Stimulated activated CD8-positive, alpha-beta memory T cell treated with anti-CD3 and anti-CD28 coated beads, Interleukin-2, amount 100 ng/mL, for 48 hours (primary cell): Measurements from ENCODE around the gene COL7A1.

ENCODE experiments used
- DNase-seq, 2 donors: peaks; one replicate each; pipeline ENCODE4 v3.0.0-alpha.2; 2020; ENCODE audit warnings: low read depth in 2 of 2

The COL7A1 gene

DNA sequence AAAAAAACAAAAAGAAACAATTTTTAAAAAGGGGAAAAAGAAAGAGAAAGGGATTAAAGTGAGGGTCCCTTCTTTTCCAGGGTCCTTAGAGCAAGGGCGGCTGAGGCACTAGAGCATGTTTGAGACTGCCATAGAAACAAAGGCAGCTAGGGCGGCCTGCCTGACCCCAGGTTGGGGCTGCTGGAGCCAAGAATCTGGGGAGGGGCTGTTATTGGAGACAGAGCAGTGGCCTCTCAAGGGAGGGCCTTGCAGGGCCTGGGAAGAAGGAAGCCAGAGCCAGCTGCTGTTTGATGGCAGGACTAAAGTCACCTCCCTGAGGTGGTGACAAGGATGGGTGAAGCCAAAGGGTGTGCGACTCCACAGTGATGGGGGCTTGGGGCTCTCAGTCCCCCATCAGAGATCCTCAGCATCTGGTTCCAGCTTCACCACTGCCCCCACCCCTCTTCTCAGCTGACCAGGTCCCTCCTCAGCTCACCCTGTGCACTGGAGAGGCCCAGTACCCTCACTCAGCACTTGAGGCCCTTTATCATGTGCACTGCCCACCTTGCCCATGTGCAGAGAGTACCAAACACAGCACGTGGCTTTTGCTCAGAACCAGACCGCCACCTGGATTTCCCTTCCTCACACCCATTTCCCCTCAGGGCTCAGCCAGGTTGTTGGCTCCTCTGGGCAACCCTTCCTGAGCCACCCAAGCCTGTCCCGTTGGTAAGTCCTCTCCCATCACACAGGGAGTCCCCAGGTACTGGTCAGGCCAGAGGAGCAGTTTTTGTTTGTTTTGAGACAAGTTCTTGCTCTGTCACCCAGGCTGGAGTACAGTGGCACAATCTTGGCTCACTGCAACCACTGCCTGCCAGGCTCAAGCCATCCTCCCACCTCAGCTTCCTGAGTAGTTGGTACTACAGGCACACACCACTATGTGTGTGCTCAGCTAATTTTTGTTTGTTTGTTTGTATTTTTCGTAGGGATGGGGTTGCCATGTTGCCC is 24.7 kb upstream of the COL7A1 start:
- DNase-seq: no peak

- no peak for DNase-seq
Observed at GRCh38 chr3:48617559-48617958, 22.4 kb upstream of the COL7A1 start.

GRCh38 chr3:48614044-48614443 is 18.9 kb upstream of the COL7A1 start:
- DNase-seq: no peak

- no peak for DNase-seq
Observed at GRCh38 chr3:48612309-48612708, 17.2 kb upstream of the COL7A1 start.

GRCh38 chr3:48609088-48610005 is 14.2 kb upstream of the COL7A1 start, which contains the start of gene UQCRC1:
Gene UQCRC1 (minus strand): TSS chr3:48609646. CDS start chr3:48609620, 26 bp downstream.
- DNase-seq: peak; percentile 87 to 91

- no peak for DNase-seq
Observed at GRCh38 chr3:48607519-48607918, 12.4 kb upstream of the COL7A1 start.

GRCh38 chr3:48601622-48601994 is 6.5 kb upstream of the COL7A1 start:
- DNase-seq: no peak

DNA sequence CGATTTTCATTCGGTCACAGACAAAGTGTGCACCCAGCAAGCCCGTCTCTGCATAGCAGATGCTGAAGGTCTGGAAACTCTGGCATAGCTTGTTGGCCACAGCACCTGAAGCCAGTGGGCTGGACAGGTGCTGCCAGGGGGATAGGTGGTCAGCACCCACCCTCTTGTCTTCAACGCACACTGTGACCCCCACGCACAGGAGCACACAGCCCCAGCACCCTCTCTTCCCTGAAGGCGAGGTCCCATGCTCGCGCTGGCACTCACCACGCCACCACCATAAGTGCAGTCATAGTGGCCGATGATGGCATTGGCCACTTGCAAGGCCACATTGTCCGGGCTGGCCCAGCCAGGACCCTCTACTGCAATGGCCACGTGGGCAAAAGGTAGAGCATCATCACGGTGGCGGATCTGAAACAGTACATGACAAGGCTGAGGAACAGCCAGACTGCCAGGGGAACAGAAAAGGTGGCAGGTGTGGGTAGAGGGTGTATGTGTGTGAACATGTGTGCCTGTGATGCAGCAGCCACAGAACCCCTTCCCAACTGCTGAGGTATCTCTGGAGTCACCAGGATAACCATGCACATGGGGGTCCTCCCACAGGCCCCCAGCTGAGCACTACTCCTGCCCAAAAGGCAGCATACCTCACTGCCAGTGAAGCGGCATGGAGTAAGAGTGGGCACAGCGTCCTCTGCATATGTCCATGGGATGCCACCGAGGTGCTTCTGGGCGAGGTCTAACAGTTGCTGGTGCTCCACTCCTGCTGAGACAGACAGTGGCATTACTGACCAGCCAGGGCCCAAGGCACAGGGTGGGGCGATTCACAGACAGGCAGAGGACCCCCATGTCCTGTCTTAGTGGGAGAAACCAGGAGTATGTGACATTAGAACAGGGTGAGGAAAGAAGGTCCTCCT is 5.8 kb upstream of the COL7A1 start:
- DNase-seq: no peak

DNA sequence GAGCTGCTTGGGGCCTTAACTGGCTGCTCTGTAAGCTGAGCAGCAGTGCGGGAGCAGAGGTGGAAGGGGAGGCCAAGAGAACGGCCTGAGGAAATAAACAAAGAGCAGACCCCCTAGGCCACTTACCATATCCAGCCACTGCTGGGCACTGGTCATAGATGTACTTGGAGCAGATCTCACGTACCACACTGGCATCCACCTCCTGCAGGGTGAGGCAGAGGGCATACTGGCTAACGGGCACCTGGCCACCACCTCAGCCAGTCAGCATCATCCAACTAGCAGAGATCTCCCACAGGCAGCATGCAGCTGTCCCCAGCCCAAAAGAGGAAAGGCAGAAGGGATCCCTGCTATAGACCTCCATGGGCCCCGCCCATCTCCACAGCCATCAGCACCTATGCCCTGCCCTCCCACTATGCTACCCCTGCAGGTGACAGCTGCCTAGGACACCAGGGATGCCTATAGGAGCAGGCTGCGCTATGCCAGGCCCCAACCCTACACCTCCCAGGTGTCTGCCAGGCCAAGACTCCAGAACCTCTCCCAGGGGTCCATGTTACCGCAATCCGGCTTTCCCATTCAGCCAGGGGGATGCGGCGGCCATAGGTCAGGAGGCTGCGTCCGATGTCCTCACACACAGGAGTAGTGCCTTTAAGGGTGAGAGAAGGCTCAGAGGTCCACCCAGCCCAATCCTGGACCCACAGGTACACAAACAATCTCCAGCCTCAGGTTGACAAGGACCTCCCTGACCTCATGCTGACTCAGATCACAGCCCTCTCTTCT is 4.6 kb upstream of the COL7A1 start:
- no peak for DNase-seq

- DNase-seq: no peak
Observed at GRCh38 chr3:48599077-48599501, 4.0 kb upstream of the COL7A1 start.

- no peak for DNase-seq
Observed at GRCh38 chr3:48598323-48599076, 3.4 kb upstream of the COL7A1 start.

GRCh38 chr3:48597408-48597800 is 2.3 kb upstream of the COL7A1 start:
- DNase-seq: no peak

- no peak for DNase-seq
Observed at GRCh38 chr3:48596676-48597407, 1.7 kb upstream of the COL7A1 start.

- no peak for DNase-seq
Observed at GRCh38 chr3:48596157-48596556, 1.0 kb upstream of the COL7A1 start.

DNA sequence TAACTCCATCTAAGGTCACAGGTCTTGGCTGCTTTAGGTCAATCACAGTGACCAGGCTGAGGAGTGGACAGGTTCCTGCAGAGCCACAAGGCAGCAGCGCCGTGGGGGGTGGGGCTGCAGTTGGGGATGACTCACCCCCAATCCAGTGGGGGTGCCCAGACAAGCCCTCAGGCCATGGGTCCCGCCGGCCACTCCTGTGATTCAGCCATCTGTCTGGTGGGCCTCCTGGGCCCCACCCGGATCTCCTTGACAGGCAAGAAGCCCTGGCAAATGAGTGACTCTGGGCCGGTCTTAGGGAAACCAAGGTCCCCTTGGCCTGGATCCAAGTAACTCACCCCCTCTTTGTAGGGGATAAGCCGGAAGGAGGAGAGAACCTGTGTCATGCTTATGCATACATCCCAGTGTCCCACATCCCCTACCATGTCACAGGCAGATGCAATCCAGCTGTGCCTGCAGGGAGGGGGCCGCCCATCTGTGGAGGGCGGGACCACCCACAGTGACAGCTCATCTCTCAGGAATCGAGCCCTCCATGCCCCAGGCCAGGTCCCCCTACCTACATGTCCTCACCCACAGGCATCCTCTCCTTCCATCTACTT is 495 bp upstream of the COL7A1 start:
- DNase-seq: peak in 1 of 2 donors; percentile 9

DNA sequence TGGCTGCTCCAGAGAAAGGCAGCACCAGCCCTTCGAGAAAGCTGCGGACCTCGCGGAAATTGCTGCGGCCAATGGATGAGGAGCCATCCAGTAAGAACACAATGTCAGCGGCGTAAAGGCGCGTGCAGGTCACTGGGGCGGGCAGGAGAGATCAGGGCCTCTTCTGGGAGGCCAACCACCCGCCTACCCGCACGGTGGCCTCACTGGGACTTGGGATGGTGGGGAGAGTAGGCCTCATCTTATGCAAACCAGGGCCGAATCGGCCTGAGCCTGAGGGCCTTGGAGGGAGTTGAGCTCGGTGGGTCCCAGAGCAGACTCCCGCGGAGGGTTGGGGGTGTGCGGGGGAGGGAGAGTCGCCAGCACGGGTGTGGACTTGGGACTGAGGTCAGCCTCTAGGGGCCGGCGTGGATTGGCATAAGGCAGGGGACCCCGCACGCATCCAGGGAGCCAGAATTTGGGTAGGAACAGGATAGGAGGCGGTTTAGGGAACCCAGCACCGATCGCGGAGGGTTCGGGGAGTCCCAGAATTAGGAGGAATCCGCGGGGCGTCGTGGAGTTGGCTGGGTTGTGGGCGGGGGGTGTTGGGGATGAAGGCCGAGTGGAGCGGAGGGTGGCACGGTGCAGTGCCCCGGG is 596 bp downstream of the COL7A1 start:
- no peak for DNase-seq

DNA sequence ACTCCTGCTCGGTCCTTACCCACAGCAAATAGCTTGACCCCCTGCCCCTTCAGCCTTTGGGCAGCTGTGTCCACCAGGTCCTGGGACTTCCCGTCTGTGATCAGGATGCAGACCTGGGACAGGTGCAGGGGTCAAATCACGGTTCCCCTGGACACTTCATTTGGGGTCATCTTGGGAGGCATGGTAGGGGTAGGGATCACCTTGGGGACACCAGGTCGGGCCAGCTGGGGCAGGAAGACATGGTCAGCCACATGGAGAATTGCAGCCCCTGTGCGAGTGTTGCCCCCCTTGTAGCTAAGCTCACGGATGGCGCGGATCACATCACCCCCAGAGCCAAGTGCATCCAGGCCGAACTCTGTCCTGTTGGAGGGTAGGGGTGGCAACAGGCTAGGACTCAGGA is 1.8 kb downstream of the COL7A1 start:
- DNase-seq: no peak

GRCh38 chr3:48592519-48593087 is 2.5 kb downstream of the COL7A1 start:
- DNase-seq: no peak
